ENCODE results near the gene LGI2.

- no peak for TF ChIP-seq CTCF (IDR thresholded peaks at IDR 0.05)
- TF ChIP-seq TEAD4 (CRISPR knock-in tag; IDR thresholded peaks at IDR 0.05) = no peak
- TF ChIP-seq JAZF1 (CRISPR knock-in tag; IDR thresholded peaks at IDR 0.05) = no peak
- no peak for TF ChIP-seq TCF7 (CRISPR knock-in tag; IDR thresholded peaks at IDR 0.05; ENCODE audit: low read depth)
- TF ChIP-seq JUN (CRISPR knock-in tag; IDR thresholded peaks at IDR 0.05) = no peak
- no peak for TF ChIP-seq FOXJ3 (CRISPR knock-in tag; IDR thresholded peaks at IDR 0.05; ENCODE audit: borderline replicate concordance)
- TF ChIP-seq MXD4 (CRISPR knock-in tag; IDR thresholded peaks at IDR 0.05; ENCODE audit: borderline replicate concordance) = no peak
- no peak for TF ChIP-seq NR2C2 (CRISPR knock-in tag; IDR thresholded peaks at IDR 0.05)
Measured at GRCh38 chr4:25012655-25013054, 18.1 kb downstream of the LGI2 start.
